Neural progenitor cell (in vitro differentiated cells): ENCODE results near the gene SIAH3.

Source experiments
- EZH2 ChIP-seq: fragments of 200-600 bp; sonication (generic); IDR thresholded peaks from 2 replicates; pipeline ENCODE4 v1.6.1; 2017; ENCODE audit warnings: antibody characterized with exemption, mild to moderate bottlenecking, moderate library complexity
- TF ChIP-seq, protein P1 (sequence below): fragments of 200-600 bp; sonication (generic); IDR thresholded peaks from 2 replicates; pipeline ENCODE4 v1.5.1; 2017; ENCODE audit warnings: antibody characterized with exemption, mild to moderate bottlenecking

DNA sequence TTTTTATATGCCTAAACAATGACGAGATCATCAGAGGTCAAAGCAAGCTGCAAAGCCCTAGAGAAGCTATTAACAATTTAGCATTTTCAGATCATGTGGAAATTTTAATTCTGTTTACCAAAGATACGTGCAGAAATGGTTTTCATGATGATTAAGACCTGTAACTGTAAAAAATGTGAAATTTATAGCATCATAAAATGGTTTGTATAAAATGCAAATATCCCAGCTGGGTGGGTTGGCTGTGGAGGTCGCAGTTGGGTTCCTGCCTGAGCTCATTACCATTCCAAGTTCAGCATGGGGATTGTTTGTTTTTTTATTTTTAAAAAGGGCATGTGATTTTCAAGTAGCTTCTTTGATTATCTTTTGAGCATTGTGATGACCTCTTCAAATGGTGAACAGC lies 47.9 kb upstream of the SIAH3 start:
- TF ChIP-seq, protein P1, sequence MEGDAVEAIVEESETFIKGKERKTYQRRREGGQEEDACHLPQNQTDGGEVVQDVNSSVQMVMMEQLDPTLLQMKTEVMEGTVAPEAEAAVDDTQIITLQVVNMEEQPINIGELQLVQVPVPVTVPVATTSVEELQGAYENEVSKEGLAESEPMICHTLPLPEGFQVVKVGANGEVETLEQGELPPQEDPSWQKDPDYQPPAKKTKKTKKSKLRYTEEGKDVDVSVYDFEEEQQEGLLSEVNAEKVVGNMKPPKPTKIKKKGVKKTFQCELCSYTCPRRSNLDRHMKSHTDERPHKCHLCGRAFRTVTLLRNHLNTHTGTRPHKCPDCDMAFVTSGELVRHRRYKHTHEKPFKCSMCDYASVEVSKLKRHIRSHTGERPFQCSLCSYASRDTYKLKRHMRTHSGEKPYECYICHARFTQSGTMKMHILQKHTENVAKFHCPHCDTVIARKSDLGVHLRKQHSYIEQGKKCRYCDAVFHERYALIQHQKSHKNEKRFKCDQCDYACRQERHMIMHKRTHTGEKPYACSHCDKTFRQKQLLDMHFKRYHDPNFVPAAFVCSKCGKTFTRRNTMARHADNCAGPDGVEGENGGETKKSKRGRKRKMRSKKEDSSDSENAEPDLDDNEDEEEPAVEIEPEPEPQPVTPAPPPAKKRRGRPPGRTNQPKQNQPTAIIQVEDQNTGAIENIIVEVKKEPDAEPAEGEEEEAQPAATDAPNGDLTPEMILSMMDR, result no peak
- TF ChIP-seq EZH2, result no peak
